ENCODE results near the gene MRPS7.

Gene MRPS7

DNA sequence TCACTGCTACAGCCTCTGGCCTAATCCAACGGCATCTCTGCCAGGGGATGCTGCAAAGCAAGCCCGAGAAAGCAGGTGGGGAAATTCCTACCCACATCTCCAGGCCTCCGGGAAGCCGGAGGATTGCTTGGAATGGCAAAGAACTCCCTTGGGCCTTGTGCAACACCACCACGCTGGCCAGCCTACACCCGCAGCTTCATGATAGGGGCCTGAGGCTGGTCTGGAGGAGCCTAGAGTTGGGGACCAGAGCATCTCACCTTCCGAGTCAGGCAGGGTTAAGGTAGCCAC, 20.6 kb upstream of the MRPS7 start:
- no peak overlapping the region for H3K9ac ChIP-seq (ENCODE audit: low read length)

DNA sequence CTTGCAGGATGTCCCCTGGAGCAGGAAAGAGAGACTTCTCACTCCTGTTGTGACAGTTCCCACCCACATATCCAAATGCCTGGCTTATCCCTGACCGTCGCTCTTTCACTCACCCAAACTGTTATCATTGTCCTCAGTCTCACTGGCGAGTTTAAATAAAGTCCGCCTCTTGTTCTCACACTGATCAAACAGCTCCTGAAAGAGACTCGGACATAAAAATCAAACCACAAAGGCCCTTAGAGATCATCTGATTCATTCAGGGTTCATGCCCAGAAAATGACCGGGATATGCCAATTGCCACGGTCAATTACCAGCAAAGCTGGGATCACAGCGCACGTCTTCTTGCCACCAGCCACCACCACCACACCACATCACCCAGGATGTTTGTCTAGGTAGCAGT, 20.2 kb upstream of the MRPS7 start:
- no peak overlapping the region for H3K4me3 ChIP-seq (ENCODE audit: low read length)
- H2AFZ ChIP-seq (ENCODE audit: low read depth, low read length) = no peak overlapping the region
- peaks cover 51% of the 10 kb centered on the region for H3K4me1 ChIP-seq (ENCODE audit: low read length)
- 0 out of 2 replicates have a peak, but pooled peaks cover under 1% of the 10 kb centered on the region for H3K79me2 ChIP-seq (ENCODE audit: low read length)
- no peaks in the 10 kb centered on the region for H3K9me3 ChIP-seq (ENCODE audit: insufficient read depth, low read length)
- H3K4me2 ChIP-seq (ENCODE audit: low read length) = peak overlapping the region; percentile 42; the same call in 1 of the 2 replicates
- H3K9ac ChIP-seq (ENCODE audit: low read length) = no peak overlapping the region
- TF ChIP-seq, protein P1, sequence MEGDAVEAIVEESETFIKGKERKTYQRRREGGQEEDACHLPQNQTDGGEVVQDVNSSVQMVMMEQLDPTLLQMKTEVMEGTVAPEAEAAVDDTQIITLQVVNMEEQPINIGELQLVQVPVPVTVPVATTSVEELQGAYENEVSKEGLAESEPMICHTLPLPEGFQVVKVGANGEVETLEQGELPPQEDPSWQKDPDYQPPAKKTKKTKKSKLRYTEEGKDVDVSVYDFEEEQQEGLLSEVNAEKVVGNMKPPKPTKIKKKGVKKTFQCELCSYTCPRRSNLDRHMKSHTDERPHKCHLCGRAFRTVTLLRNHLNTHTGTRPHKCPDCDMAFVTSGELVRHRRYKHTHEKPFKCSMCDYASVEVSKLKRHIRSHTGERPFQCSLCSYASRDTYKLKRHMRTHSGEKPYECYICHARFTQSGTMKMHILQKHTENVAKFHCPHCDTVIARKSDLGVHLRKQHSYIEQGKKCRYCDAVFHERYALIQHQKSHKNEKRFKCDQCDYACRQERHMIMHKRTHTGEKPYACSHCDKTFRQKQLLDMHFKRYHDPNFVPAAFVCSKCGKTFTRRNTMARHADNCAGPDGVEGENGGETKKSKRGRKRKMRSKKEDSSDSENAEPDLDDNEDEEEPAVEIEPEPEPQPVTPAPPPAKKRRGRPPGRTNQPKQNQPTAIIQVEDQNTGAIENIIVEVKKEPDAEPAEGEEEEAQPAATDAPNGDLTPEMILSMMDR (IDR thresholded peaks at IDR 0.05; ENCODE audit: low read depth, low read length) = no peak
- no peak for TF ChIP-seq EZH2phosphoT487 (IDR thresholded peaks at IDR 0.05; ENCODE audit: low read depth)
- peak overlapping the region; percentile 86 for H3K27ac ChIP-seq (ENCODE audit: low read length)
- no peaks in the 10 kb centered on the region for H4K20me1 ChIP-seq (ENCODE audit: insufficient read depth, low read length)
- no peaks in the 10 kb centered on the region for H3K27me3 ChIP-seq (ENCODE audit: low read depth, low read length)
- H3K36me3 ChIP-seq (replicated peaks; ENCODE audit: low read depth, low read length) = peaks cover 76% of the 10 kb centered on the region

More for the DNA sequence above, 20.6 kb upstream of the MRPS7 start:
- Histone ChIP-seq H4K20me1 (ENCODE audit: insufficient read depth, low read length) (no peaks in the 10 kb centered on the region), H3K27me3 (ENCODE audit: low read depth, low read length) (no peaks in the 10 kb centered on the region), H3K27ac (ENCODE audit: low read length) (no peak overlapping the region), H3K4me3 (ENCODE audit: low read length) (no peak overlapping the region), H3K4me2 (ENCODE audit: low read length) (no peak overlapping the region), H3K79me2 (ENCODE audit: low read length) (no peaks in the 10 kb centered on the region), H3K36me3 (replicated peaks; ENCODE audit: low read depth, low read length) (peaks cover 76% of the 10 kb centered on the region), H3K4me1 (ENCODE audit: low read length) (peaks cover 51% of the 10 kb centered on the region), H2AFZ (ENCODE audit: low read depth, low read length) (no peak overlapping the region), H3K9me3 (ENCODE audit: insufficient read depth, low read length) (no peaks in the 10 kb centered on the region)
- no peak for TF ChIP-seq EZH2phosphoT487 (IDR thresholded peaks at IDR 0.05; ENCODE audit: low read depth)
- TF ChIP-seq, protein P1 (IDR thresholded peaks at IDR 0.05; ENCODE audit: low read depth, low read length) = no peak

DNA sequence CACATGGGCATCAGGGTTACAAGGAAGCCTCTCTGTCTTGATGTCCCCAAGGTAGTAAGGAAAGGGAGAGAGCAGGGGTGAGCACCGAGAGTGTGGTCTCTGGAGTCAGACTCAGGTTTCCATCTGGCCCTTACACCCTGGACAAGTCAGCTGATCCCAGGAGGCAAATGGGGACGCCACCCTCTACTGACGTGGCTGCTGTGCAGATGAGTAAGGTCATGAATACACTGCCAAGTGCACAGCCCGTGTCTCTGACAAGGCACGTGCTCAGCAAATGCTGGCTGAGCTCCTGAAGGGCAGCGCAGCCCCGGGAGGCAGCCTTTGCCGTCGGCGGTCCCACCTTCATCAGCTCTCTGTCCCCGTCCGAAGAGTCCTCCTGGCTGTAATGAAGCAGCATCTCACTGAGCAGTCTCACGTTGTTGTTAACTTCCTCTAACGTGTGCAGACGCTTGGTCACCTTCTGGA, 19.7 kb upstream of the MRPS7 start:
- Histone ChIP-seq H2AFZ (ENCODE audit: low read depth, low read length) (no peak overlapping the region), H3K4me3 (ENCODE audit: low read length) (no peak overlapping the region), H3K9me3 (ENCODE audit: insufficient read depth, low read length) (no peaks in the 10 kb centered on the region), H3K79me2 (ENCODE audit: low read length) (0 out of 2 replicates have a peak, but pooled peaks cover 3% of the 10 kb centered on the region), H3K4me2 (ENCODE audit: low read length) (peak overlapping the region; percentile 42), H4K20me1 (ENCODE audit: insufficient read depth, low read length) (no peaks in the 10 kb centered on the region), H3K4me1 (ENCODE audit: low read length) (peaks cover 51% of the 10 kb centered on the region), H3K9ac (ENCODE audit: low read length) (peak overlapping the region; percentile 25; the same call in 1 of the 2 replicates), H3K36me3 (replicated peaks; ENCODE audit: low read depth, low read length) (peaks cover 71% of the 10 kb centered on the region), H3K27me3 (ENCODE audit: low read depth, low read length) (no peaks in the 10 kb centered on the region), H3K27ac (ENCODE audit: low read length) (peak overlapping the region; percentile 86)
- TF ChIP-seq, protein P1 (IDR thresholded peaks at IDR 0.05; ENCODE audit: low read depth, low read length) = no peak
- TF ChIP-seq EZH2phosphoT487 (IDR thresholded peaks at IDR 0.05; ENCODE audit: low read depth) = no peak

DNA sequence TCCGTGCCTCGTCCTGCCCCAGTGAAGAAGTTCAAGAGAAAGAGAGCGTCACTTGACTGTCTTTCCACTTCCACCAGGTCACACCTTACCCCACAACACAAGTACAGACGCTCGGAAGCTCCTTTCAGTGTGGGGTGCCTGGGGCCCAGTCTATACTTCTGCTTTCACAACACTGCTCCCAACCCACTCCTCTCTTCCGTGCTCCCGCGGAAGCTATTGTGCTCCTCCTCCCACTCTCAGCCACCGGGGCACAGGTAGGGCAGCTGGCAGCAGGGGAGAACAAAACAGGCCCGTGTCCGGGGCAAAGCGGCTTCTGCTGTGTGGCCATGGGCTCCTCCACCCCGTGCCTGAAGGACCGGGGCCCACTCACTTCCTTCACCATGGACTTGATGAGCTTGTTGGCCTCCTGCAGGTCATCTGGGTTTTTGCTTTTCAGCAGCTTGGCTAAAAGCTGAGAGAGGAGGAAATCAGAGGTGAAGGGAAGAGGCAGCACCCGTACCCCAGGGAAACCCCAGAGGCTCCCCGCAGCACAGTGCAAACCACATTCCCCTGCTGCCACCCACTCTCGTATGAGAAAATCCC, 19.1 kb upstream of the MRPS7 start:
- peak overlapping the region; percentile 42 for H3K4me2 ChIP-seq (ENCODE audit: low read length)

More for the DNA sequence above, 19.1 kb upstream of the MRPS7 start:
- H3K9ac ChIP-seq (ENCODE audit: low read length) = peak overlapping the region; percentile 25; the same call in 1 of the 2 replicates
- no peak overlapping the region for H3K4me3 ChIP-seq (ENCODE audit: low read length)
- H2AFZ ChIP-seq (ENCODE audit: low read depth, low read length) = no peak overlapping the region
- TF ChIP-seq, protein P1 (IDR thresholded peaks at IDR 0.05; ENCODE audit: low read depth, low read length) = no peak
- no peak for TF ChIP-seq EZH2phosphoT487 (IDR thresholded peaks at IDR 0.05; ENCODE audit: low read depth)
- peaks cover 51% of the 10 kb centered on the region for H3K4me1 ChIP-seq (ENCODE audit: low read length)
- H3K27me3 ChIP-seq (ENCODE audit: low read depth, low read length) = no peaks in the 10 kb centered on the region
- H3K79me2 ChIP-seq (ENCODE audit: low read length) = peaks cover 5% of the 10 kb centered on the region
- H3K36me3 ChIP-seq (replicated peaks; ENCODE audit: low read depth, low read length) = peaks cover 66% of the 10 kb centered on the region
- H3K9me3 ChIP-seq (ENCODE audit: insufficient read depth, low read length) = no peaks in the 10 kb centered on the region
- H4K20me1 ChIP-seq (ENCODE audit: insufficient read depth, low read length) = no peaks in the 10 kb centered on the region
- H3K27ac ChIP-seq (ENCODE audit: low read length) = peak overlapping the region; percentile 86

All from OCI-LY3 (cell line).